H9 (cell line): ENCODE results near the gene CD46. TPM values are rescaled to one million over a fixed set of nuclear protein-coding genes. Genes with fewer than 3 reads are reported as not detected.

Source experiments
- DNase-seq: peaks from one replicate; pipeline ENCODE4 v3.0.0-alpha.2; 2017
- H2AFZ ChIP-seq: one replicate; pipeline ENCODE4 v1.6.1; 2013; ENCODE audit warnings: mild to moderate bottlenecking, low read length, control low read depth, moderate library complexity
- H2AK5ac ChIP-seq: 2 replicates; pipeline ENCODE4 v1.6.1; 2013; ENCODE audit warnings: low read length, control low read depth, mixed read lengths; ENCODE audit not compliant: insufficient read length
- H2BK120ac ChIP-seq: one replicate; pipeline ENCODE4 v1.6.1; 2013; ENCODE audit warnings: low read depth, mild to moderate bottlenecking, low read length, control low read depth, inconsistent platforms; ENCODE audit not compliant: poor library complexity, severe bottlenecking
- H2BK12ac ChIP-seq: 2 replicates; pipeline ENCODE4 v1.6.1; 2013; ENCODE audit warnings: low read length, control low read depth, mixed read lengths, low read depth; ENCODE audit not compliant: insufficient read length
- H2BK15ac ChIP-seq: 2 replicates; pipeline ENCODE4 v1.6.1; 2013; ENCODE audit warnings: low read depth, low read length, control low read depth
- H2BK20ac ChIP-seq: one replicate; pipeline ENCODE4 v1.6.1; 2013; ENCODE audit warnings: low read depth, mild to moderate bottlenecking, low read length, control low read depth, inconsistent platforms; ENCODE audit not compliant: poor library complexity, severe bottlenecking
- H2BK5ac ChIP-seq: 2 replicates; pipeline ENCODE4 v1.6.1; 2013; ENCODE audit warnings: low read length, control low read depth, mixed read lengths; ENCODE audit not compliant: insufficient read length
- H3K14ac ChIP-seq: 2 replicates; pipeline ENCODE4 v1.6.1; 2013; ENCODE audit warnings: low read length, control low read depth; ENCODE audit not compliant: insufficient read depth
- H3K18ac ChIP-seq: 2 replicates; pipeline ENCODE4 v1.6.1; 2013; ENCODE audit warnings: low read depth, mild to moderate bottlenecking, mixed read lengths, low read length, control low read depth; ENCODE audit not compliant: insufficient read length
- H3K23ac ChIP-seq: 2 replicates; pipeline ENCODE4 v1.6.1; 2013; ENCODE audit warnings: low read length, control low read depth, mixed read lengths, low read depth; ENCODE audit not compliant: insufficient read length
- H3K23me2 ChIP-seq: 2 replicates; pipeline ENCODE4 v1.6.1; 2013; ENCODE audit warnings: low read depth, mild to moderate bottlenecking, mixed read lengths, low read length, control low read depth; ENCODE audit not compliant: insufficient read length, poor library complexity, severe bottlenecking
- H3K27ac ChIP-seq: 2 replicates; pipeline ENCODE4 v1.5.1; 2013; ENCODE audit warnings: low read length, control low read depth, mixed read lengths, low read depth; ENCODE audit not compliant: insufficient read length
- H3K27me3 ChIP-seq: 2 replicates; pipeline ENCODE4 v1.6.1; 2013; ENCODE audit warnings: low read length, control low read depth, inconsistent platforms; ENCODE audit not compliant: insufficient read depth
- H3K4ac ChIP-seq: 2 replicates; pipeline ENCODE4 v1.6.1; 2013; ENCODE audit warnings: low read depth, mild to moderate bottlenecking, control low read depth, inconsistent platforms, low read length, moderate library complexity
- H3K4me1 ChIP-seq: 2 replicates; pipeline ENCODE4 v1.6.1; 2013; ENCODE audit warnings: low read length, control low read depth, inconsistent platforms; ENCODE audit not compliant: insufficient read depth
- H3K4me2 ChIP-seq: 2 replicates; pipeline ENCODE4 v1.6.1; 2013; ENCODE audit warnings: low read length, control low read depth, mixed read lengths; ENCODE audit not compliant: insufficient read length, insufficient read depth
- H3K56ac ChIP-seq: 2 replicates; pipeline ENCODE4 v1.6.1; 2013; ENCODE audit warnings: low read depth, mild to moderate bottlenecking, mixed read lengths, low read length, control low read depth; ENCODE audit not compliant: insufficient read length
- H3K79me1 ChIP-seq: 2 replicates; pipeline ENCODE4 v1.6.1; 2013; ENCODE audit warnings: low read depth, mild to moderate bottlenecking, moderate library complexity, low read length, control low read depth, inconsistent platforms; ENCODE audit not compliant: insufficient read depth, poor library complexity, severe bottlenecking
- H3K79me2 ChIP-seq: 2 replicates; pipeline ENCODE4 v1.6.1; 2013; ENCODE audit warnings: low read length, control low read depth, inconsistent platforms; ENCODE audit not compliant: insufficient read depth
- H3K9ac ChIP-seq: 2 replicates; pipeline ENCODE4 v1.6.1; 2013; ENCODE audit warnings: low read length, control low read depth, mixed read lengths; ENCODE audit not compliant: insufficient read length; ENCODE audit errors: extremely low read depth
- H3K9me3 ChIP-seq: one replicate; pipeline ENCODE4 v1.6.1; 2013; ENCODE audit warnings: low read depth, low read length, inconsistent platforms; ENCODE audit not compliant: control insufficient read depth
- H3T11ph ChIP-seq: one replicate; pipeline ENCODE4 v1.6.1; 2013; ENCODE audit warnings: mild to moderate bottlenecking, low read length, control low read depth, inconsistent platforms
- H4K20me1 ChIP-seq: one replicate; pipeline ENCODE4 v1.6.1; 2013; ENCODE audit not compliant: control insufficient read depth, insufficient read length, insufficient read depth
- H4K5ac ChIP-seq: 2 replicates; pipeline ENCODE4 v1.6.1; 2013; ENCODE audit warnings: low read depth, mild to moderate bottlenecking, mixed read lengths, low read length, control low read depth; ENCODE audit not compliant: insufficient read length
- H4K8ac ChIP-seq: replicated peaks from 2 replicates; pipeline ENCODE4 v1.6.1; 2013; ENCODE audit warnings: low read length, control low read depth, mixed read lengths, low read depth; ENCODE audit not compliant: insufficient read length
- H4K91ac ChIP-seq: 2 replicates; pipeline ENCODE4 v1.6.1; 2013; ENCODE audit warnings: low read depth, mild to moderate bottlenecking, moderate library complexity, mixed read lengths, low read length, control low read depth; ENCODE audit not compliant: insufficient read length
- H3K27ac Mint-ChIP-seq, 3 experiments: 2 replicates in 2 of 3; 3 replicates in 1 of 3; pipeline ENCODE4 v1.8.0; 2020 to 2021; ENCODE audit warnings: mixed read lengths in 3 of 3, mild to moderate bottlenecking in 1 of 3, moderate library complexity in 1 of 3
- H3K27me3 Mint-ChIP-seq: 2 replicates; pipeline ENCODE4 v1.8.0; 2021; ENCODE audit warnings: low read depth, mild to moderate bottlenecking, moderate library complexity, mixed read lengths
- H3K36me3 Mint-ChIP-seq, 3 experiments: 2 replicates in 2 of 3; 3 replicates in 1 of 3; pipeline ENCODE4 v1.8.0; 2020 to 2021; ENCODE audit warnings: low read depth in 3 of 3, mixed read lengths in 3 of 3; ENCODE audit not compliant: insufficient read depth in 1 of 3
- H3K4me1 Mint-ChIP-seq, 2 experiments: 2 replicates each; pipeline ENCODE4 v1.8.0; 2020; ENCODE audit warnings: mixed read lengths in 2 of 2
- H3K4me3 Mint-ChIP-seq, 2 experiments: 2 replicates in 1 of 2; 3 replicates in 1 of 2; pipeline ENCODE4 v1.8.0; 2020 to 2021; ENCODE audit warnings: mild to moderate bottlenecking in 2 of 2, mixed read lengths in 2 of 2, moderate library complexity in 1 of 2
- H3K9me3 Mint-ChIP-seq, 2 experiments: 2 replicates in 1 of 2; 3 replicates in 1 of 2; pipeline ENCODE4 v1.8.0; 2020; ENCODE audit warnings: mild to moderate bottlenecking in 2 of 2, mixed read lengths in 2 of 2, moderate library complexity in 1 of 2
- WGBS: extraction: QIAGEN DNeasy Blood & Tissue Kit; methylation state at CpG from one replicate; pipeline ENCODE4 v1.1.7; 2013; ENCODE audit warnings: missing lambda C conversion rate, low lambda C conversion rate, mixed read lengths; ENCODE audit not compliant: insufficient read length; ENCODE audit errors: extremely low coverage; 5-methylcytosine and 5-hydroxymethylcytosine counted together
- total RNA-seq: library from RNA; stranded (reverse); gene quantifications from 2 replicates; pipeline ENCODE4 v1.2.1, GENCODE V29; 2021
- TF ChIP-seq, protein P1 (sequence below): fragments of 200-600 bp; sonication (generic); conservative IDR thresholded peaks from 3 replicates; pipeline ENCODE4 v1.8.0; 2021; ENCODE audit warnings: antibody characterized with exemption, mild to moderate bottlenecking

CD46 gene
- total RNA-seq, 1 experiment from 2014 or later, result 89.2 TPM

- WGBS, result no CpG with 5 or more reads among the region's 15 CpGs
- Mint-ChIP-seq H3K27ac (no peak overlapping the region; a peak in 1 of 7 replicates), H3K4me3 (no peak overlapping the region; a peak in 1 of 5 replicates), H3K36me3 (no peaks in the 10 kb centered on the region), H3K9me3 (no peaks in the 10 kb centered on the region), H3K4me1 (peaks cover 8 to 11% of the 10 kb centered on the region in 2 experiments), H3K27me3 (no peaks in the 10 kb centered on the region)
- Histone ChIP-seq H2BK20ac (no peak overlapping the region), H2AK5ac (no peak overlapping the region), H3K27me3 (no peaks in the 10 kb centered on the region), H3K14ac (no peak overlapping the region), H3K9me3 (no peaks in the 10 kb centered on the region), H3K79me2 (no peaks in the 10 kb centered on the region), H2BK12ac (no peak overlapping the region), H3K4ac (no peak overlapping the region), H3K9ac (no peak overlapping the region), H2BK120ac (no peak overlapping the region), H4K5ac (no peak overlapping the region), H4K91ac (no peak overlapping the region), H3K23ac (no peak overlapping the region), H3K4me2 (no peak overlapping the region), H2AFZ (no peak overlapping the region), H3T11ph (no peak overlapping the region), H3K27ac (no peak overlapping the region), H3K79me1 (no peaks in the 10 kb centered on the region), H3K23me2 (peaks cover 2% of the 10 kb centered on the region), H3K4me1 (no peaks in the 10 kb centered on the region), H4K8ac (no peak overlapping the region), H3K18ac (no peak overlapping the region), H4K20me1 (no peaks in the 10 kb centered on the region), H3K56ac (no peak overlapping the region), H2BK15ac (no peak overlapping the region), H2BK5ac (no peak overlapping the region)
- no peak for DNase-seq
- TF ChIP-seq, protein P1, sequence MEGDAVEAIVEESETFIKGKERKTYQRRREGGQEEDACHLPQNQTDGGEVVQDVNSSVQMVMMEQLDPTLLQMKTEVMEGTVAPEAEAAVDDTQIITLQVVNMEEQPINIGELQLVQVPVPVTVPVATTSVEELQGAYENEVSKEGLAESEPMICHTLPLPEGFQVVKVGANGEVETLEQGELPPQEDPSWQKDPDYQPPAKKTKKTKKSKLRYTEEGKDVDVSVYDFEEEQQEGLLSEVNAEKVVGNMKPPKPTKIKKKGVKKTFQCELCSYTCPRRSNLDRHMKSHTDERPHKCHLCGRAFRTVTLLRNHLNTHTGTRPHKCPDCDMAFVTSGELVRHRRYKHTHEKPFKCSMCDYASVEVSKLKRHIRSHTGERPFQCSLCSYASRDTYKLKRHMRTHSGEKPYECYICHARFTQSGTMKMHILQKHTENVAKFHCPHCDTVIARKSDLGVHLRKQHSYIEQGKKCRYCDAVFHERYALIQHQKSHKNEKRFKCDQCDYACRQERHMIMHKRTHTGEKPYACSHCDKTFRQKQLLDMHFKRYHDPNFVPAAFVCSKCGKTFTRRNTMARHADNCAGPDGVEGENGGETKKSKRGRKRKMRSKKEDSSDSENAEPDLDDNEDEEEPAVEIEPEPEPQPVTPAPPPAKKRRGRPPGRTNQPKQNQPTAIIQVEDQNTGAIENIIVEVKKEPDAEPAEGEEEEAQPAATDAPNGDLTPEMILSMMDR, result no peak
These were observed 86.6 kb downstream of the CD46 start for GRCh38 chr1:207838156-207839082.
